ENCODE results near the gene C20orf141.

DNA sequence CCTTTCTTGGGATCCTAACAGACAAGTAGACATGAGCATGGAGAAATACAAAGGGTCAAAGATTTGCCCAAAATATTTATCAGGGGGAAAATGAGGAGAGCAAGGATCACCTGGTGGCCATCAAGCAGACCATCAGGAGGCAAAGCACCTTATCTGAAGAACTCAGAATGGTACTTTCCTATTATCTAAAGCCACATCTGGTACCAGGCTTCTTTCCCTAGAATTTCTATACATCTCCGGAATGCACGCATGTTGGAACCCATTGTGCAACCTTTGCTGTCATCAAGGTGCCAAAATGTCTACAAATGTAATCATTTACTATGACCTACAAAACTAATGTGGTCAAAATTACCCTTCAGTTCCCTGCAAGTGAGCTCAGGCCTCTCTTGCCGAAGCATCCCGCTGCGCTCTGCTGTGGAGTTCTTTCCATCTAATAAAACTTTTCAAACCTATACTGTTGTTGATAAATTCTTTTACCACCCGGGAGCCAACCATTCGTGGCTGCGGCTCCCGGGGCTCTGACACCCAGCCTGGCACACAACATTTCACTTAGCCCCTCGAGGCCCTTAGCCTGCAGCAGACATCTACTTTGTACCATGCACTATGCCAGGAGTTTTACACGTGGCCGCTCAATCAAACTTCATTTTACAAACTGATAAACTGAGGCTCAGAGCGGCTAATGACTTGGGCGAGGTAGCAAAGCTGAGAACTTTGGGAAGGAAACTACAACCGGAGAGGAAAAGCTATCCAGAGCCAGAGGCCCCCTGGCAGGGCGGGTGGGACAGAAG, 10.6 kb upstream of the C20orf141 start:
- TF ChIP-seq, protein P1, sequence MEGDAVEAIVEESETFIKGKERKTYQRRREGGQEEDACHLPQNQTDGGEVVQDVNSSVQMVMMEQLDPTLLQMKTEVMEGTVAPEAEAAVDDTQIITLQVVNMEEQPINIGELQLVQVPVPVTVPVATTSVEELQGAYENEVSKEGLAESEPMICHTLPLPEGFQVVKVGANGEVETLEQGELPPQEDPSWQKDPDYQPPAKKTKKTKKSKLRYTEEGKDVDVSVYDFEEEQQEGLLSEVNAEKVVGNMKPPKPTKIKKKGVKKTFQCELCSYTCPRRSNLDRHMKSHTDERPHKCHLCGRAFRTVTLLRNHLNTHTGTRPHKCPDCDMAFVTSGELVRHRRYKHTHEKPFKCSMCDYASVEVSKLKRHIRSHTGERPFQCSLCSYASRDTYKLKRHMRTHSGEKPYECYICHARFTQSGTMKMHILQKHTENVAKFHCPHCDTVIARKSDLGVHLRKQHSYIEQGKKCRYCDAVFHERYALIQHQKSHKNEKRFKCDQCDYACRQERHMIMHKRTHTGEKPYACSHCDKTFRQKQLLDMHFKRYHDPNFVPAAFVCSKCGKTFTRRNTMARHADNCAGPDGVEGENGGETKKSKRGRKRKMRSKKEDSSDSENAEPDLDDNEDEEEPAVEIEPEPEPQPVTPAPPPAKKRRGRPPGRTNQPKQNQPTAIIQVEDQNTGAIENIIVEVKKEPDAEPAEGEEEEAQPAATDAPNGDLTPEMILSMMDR (IDR thresholded peaks at IDR 0.05; ENCODE audit: insufficient read depth, low read depth, low read length): no peak
- no peak for TF ChIP-seq EZH2 (IDR thresholded peaks at IDR 0.05; ENCODE audit: insufficient read depth, low read length)
